Heart left ventricle (tissue), 13 donors: ENCODE results near the gene CIRBP.

Experiments
- CTCF ChIP-seq, 12 donors: fragments of 200-600 bp; sonication (generic) in 4 of 12; IDR thresholded peaks; one replicate each; pipeline versions ENCODE4 v1.5.0 to v1.8.0; 2018 to 2022; ENCODE audit warnings: antibody characterized with exemption in 12 of 12, mild to moderate bottlenecking in 5 of 12
- POLR2A ChIP-seq, 2 donors: fragments of 450-650 bp; IDR thresholded peaks; one replicate each; pipeline ENCODE4 v1.6.1; 2017; ENCODE audit warnings: antibody characterized with exemption in 2 of 2, mild to moderate bottlenecking in 2 of 2, moderate library complexity in 2 of 2
- donor health status: ischemic (EF 13 %, LVEDD 7.1; RV severe dilation, severe dysfunction).
- donor health status: DM: no; HTN: yes; CAD: no.
- donor health status: DM: no; HTN: no; CAD: no.
- donor health status: ischemic (EF 25% LVEDD 6.9; RV normal size, moderate dysfunction).
- donor health status: ischemic (EF 25% LVEDD 5.7; RV mildly dilated, moderate dysfunction).
- donor health status: ischemic (EF 35%, LVEDD 5.7; RV mildly dilated, moderate dysfunction).
- donor health status: nonischemic (EF 11% LVEDD 7.7; RV severe dilation, severe dysfunction).
- donor health status: DM: yes; HTN: yes; CAD: no.
- donor health status: PGD.
- donor health status: ischemic (EF 29% LVEDD 5.4; RV normal size, mild dysfunction).
- donor health status: nonischemic (EF 23%, LVEDD 6.1; RV moderate dilation, normal function).

- TF ChIP-seq CTCF (IDR thresholded peaks at IDR 0.05): no peak
- no peak for TF ChIP-seq POLR2A (IDR thresholded peaks at IDR 0.05)
Measured at GRCh38 chr19:1221904-1222255, 47.3 kb upstream of the CIRBP start.
